Tibial artery (tissue), 4 donors: ENCODE data around the gene SLC9C1.

Source experiments
- DNase-seq, 2 donors: peaks; one replicate each; pipeline ENCODE4 v3.0.0-alpha.2; 2019
- H3K27ac ChIP-seq, 2 donors: fragments of 200-600 bp; sonication (generic) in 1 of 2; 1 replicate in 1 of 2; 2 replicates in 1 of 2; pipeline ENCODE4 v1.5.1; 2018 to 2019; ENCODE audit warnings: mild to moderate bottlenecking in 1 of 2
- H3K27me3 ChIP-seq, 2 donors: fragments of 200-600 bp; sonication (generic) in 1 of 2; one replicate each; pipeline versions ENCODE4 v1.5.1 to v1.6.0; 2016 to 2019
- H3K36me3 ChIP-seq, 3 donors: fragments of 200-600 bp; sonication (generic) in 2 of 3; one replicate each; pipeline ENCODE4 v1.5.1; 2016 to 2019; ENCODE audit warnings: mild to moderate bottlenecking in 2 of 3
- H3K4me1 ChIP-seq, 4 donors: fragments of 200-600 bp; sonication (generic) in 2 of 4; 1 replicate in 3 of 4; 2 replicates in 1 of 4; pipeline ENCODE4 v1.5.1; 2016 to 2019
- H3K4me3 ChIP-seq, 2 donors: fragments of 200-600 bp; sonication (generic) in 1 of 2; 1 replicate in 1 of 2; 2 replicates in 1 of 2; pipeline ENCODE4 v1.5.1; 2018 to 2019; ENCODE audit warnings: mild to moderate bottlenecking in 2 of 2
- H3K9me3 ChIP-seq, 3 donors: fragments of 200-600 bp; sonication (generic) in 1 of 3; one replicate each; pipeline ENCODE4 v1.5.1; 2016 to 2019
- intact Hi-C: fragments of 100-400 bp; cut with DNase I; formaldehyde crosslinking; loops from one replicate; pipeline ENCODE4 v1.15.0; 2023; ENCODE audit warnings: low total_unique reads
- TF ChIP-seq, protein P1 (sequence below), 2 experiments: fragments of 200-600 bp in 1 of 2; fragments of 450-650 bp in 1 of 2; IDR thresholded peaks; one replicate each; pipeline ENCODE4 v1.5.1; 2017 to 2019; ENCODE audit warnings: antibody characterized with exemption in 2 of 2, mild to moderate bottlenecking in 1 of 2, moderate library complexity in 1 of 2

Gene SLC9C1

DNA sequence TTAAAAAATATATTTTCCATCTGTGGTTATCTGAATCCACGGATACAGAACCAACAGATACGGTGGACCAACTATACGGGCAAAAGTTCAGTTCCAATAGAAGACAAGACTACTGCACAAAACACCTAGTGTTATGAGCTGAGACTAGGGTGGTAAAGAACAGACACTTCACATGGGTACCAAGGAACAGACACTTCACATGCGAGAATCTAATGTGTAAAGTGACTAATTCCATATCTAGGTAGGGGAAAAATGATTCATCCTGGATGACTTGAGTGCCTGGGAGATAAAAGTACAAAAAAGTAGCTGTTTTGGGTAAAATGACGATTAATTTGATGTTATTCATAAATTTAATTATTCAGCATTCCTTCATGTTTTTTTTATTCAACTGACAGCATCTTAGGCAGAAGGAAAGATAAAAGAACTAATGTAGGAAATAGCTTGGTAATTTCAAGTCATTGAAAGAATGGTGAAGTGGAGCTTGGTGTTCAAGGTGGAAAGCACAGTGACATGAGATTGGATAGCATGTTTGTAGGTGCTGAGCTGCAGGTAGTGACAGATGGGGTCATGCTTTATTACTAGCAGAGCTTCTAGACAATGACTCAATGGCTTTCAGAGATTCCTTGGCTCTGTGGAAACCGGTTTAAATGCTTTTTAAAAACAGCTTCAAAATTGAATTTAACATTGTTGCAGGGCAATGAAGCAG is 44.2 kb upstream of the SLC9C1 start:
- Histone ChIP-seq H3K4me1 (peaks cover 0 to 61% (median 23%) of the 10 kb centered on the region in 4 donors), H3K9me3 (no peaks in the 10 kb centered on the region), H3K4me3 (no peak overlapping the region), H3K36me3 (peaks cover 0 to 1% (median 0%) of the 10 kb centered on the region in 3 donors), H3K27ac (peak overlapping the region; percentile 36 to 48), H3K27me3 (no peaks in the 10 kb centered on the region)
- DNase-seq = no peak
- intact Hi-C loops = loop anchor here (10.0 kb wide), 1 partner anchor 77 kb away; no protein-coding TSS in a partner anchor
- TF ChIP-seq, protein P1, sequence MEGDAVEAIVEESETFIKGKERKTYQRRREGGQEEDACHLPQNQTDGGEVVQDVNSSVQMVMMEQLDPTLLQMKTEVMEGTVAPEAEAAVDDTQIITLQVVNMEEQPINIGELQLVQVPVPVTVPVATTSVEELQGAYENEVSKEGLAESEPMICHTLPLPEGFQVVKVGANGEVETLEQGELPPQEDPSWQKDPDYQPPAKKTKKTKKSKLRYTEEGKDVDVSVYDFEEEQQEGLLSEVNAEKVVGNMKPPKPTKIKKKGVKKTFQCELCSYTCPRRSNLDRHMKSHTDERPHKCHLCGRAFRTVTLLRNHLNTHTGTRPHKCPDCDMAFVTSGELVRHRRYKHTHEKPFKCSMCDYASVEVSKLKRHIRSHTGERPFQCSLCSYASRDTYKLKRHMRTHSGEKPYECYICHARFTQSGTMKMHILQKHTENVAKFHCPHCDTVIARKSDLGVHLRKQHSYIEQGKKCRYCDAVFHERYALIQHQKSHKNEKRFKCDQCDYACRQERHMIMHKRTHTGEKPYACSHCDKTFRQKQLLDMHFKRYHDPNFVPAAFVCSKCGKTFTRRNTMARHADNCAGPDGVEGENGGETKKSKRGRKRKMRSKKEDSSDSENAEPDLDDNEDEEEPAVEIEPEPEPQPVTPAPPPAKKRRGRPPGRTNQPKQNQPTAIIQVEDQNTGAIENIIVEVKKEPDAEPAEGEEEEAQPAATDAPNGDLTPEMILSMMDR (IDR thresholded peaks at IDR 0.05) = no peak

DNA sequence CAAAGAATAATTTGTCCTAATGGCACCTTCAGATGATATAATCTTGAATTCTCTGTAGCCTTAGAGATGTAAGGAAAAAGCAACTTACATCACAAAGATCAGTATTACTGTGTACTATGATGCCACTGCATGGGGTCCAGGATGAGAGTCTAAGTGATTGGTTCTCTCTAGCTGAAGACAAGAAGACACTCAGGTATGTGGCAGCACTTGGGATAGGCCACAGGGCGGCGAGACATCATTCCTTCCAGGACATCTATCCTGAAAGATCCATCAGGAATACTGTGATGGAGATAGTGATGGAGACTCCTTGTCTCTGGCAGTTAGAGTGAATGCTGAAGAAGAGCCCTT is 41.4 kb upstream of the SLC9C1 start:
- peak overlapping the region; percentile 86 to 92 for H3K27ac ChIP-seq
- TF ChIP-seq, protein P1 (IDR thresholded peaks at IDR 0.05) = no peak
- no peaks in the 10 kb centered on the region for H3K36me3 ChIP-seq
- H3K9me3 ChIP-seq = no peaks in the 10 kb centered on the region
- intact Hi-C loops = loop anchor here (10.0 kb wide), 1 partner anchor 79 kb away; no protein-coding TSS in a partner anchor
- no peaks in the 10 kb centered on the region for H3K27me3 ChIP-seq
- no peak for DNase-seq
- peaks cover 0 to 67% (median 21%) of the 10 kb centered on the region in 4 donors for H3K4me1 ChIP-seq
- no peak overlapping the region for H3K4me3 ChIP-seq

DNA sequence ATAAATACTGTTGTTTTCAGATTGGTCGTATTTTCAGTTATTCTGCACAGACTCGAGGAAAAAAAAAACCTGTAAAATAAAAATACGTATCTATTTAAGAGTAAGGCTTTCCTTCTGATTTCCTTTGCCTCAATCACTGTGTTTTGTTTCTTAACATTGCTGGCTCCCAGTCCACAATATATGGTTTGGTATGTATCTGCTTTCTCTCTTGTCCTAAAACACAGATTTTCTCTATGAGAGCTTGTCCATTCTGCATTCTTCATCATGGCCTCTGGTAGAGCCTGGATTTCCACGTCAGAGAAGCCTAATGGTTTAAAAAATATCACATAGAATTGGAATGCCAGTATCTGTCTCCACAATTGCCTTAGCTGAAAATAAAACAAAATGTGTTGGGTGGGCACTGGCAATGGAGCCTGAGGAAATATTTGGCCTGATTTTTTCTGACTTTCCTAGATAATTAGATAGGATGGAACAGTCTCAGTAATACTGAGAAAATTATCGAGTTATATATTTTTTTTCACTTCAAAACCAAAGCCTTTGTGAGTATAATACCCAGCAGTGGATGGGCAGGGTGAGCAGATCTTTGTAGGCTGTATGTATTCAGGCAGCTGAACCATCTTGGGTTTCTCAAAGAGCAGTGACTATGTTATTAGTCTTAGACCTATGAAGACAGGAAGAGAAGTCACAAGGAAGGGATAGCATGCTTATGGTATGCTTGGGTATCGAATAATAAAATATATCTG is 40.8 kb upstream of the SLC9C1 start:
- TF ChIP-seq, protein P1 (IDR thresholded peaks at IDR 0.05) = no peak
- no peaks in the 10 kb centered on the region for H3K36me3 ChIP-seq
- DNase-seq = no peak
- no peaks in the 10 kb centered on the region for H3K27me3 ChIP-seq
- H3K9me3 ChIP-seq = no peaks in the 10 kb centered on the region
- peak overlapping the region; percentile 66 to 78 for H3K4me3 ChIP-seq
- H3K27ac ChIP-seq = peak overlapping the region; percentile 86 to 92
- H3K4me1 ChIP-seq = peaks cover 0 to 61% (median 19%) of the 10 kb centered on the region in 4 donors
- intact Hi-C loops = loop anchor here (10.0 kb wide), 1 partner anchor 80 kb away; no protein-coding TSS in a partner anchor

DNA sequence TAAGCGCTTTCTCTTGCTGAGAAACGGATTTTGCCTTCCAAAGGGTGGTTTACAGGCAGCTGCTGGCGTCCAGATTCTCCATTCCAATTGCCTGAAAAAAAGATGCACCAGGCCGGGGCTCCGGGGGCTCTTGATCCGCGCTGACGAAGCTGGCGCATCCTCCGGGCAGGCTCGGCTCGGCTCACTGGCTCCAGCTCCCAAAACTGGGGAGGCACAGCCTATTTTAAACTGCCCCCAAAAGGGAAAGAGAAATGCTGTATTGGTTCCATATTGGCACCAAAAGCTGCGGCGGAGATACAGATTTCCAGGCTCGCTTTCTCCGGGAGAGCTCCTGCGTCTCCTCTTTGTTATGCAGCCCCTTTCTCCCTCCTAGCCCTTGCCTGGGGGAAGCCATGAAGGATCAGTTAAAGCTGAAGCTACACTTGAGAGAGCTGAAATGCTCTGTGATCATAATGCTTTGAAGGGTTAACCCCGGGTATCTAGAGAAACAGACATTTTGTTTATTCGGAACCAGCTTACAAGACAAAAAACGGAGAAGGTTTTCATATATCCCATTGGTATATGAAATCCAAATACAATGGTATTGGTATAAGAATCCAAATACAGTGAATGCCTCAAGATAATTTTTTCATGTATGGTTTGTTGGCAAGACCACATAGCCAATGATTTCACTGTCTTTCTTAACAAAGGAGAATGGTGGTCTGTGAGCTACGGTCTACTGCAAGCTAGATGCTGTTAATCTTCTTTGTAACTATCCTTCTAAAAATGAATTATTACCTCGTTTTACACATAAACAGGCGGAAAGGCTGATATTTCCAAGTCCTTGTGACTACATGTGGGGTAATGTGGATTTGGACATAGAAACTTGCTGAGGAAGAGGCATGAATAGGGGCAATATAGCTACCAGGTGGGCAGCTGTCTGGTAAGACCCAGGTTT is 39.6 kb upstream of the SLC9C1 start:
- TF ChIP-seq, protein P1 (IDR thresholded peaks at IDR 0.05) = no peak
- Histone ChIP-seq H3K4me1 (peaks cover 0 to 49% (median 14%) of the 10 kb centered on the region in 4 donors), H3K36me3 (no peaks in the 10 kb centered on the region), H3K9me3 (no peaks in the 10 kb centered on the region), H3K27me3 (no peaks in the 10 kb centered on the region), H3K27ac (peak overlapping the region; percentile 86 to 92), H3K4me3 (peak overlapping the region; percentile 66 to 78)
- intact Hi-C loops = loop anchor here (10.0 kb wide), 1 partner anchor 81 kb away; no protein-coding TSS in a partner anchor
- DNase-seq = peak; percentile 23 to 66

DNA sequence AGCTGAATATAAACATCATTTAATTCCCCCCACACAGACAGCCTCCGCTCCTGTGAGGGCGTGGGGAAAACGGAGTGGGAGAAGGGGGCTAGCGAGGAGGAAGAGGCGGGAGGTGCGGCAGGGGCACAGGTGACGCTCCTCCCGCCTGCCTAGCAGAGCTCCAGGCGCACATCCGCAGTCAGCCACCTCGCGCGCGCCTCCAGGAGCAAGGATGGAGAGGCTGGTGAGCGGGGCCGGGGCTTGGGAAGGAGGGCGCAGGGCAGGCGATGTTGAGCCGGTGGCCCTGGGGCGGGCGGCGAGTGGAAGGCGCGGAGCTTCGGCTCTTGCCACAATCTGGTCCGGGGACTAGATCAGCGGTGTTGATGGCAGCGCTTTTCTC is 39.0 kb upstream of the SLC9C1 start, which contains the start of gene CD200:
Gene CD200, plus strand, starts transcription at position 155 of the 379 bp plus-strand sequence. Its CDS starts 57 bp downstream, at position 212.
- peak; percentile 63 to 84 for DNase-seq
- Histone ChIP-seq H3K4me3 (peak within 1 kb of the TSS; percentile 66 to 78), H3K4me1 (peaks cover 0 to 43% (median 8%) of the 10 kb centered on the region in 4 donors), H3K36me3 (no peaks in the 10 kb centered on the region), H3K27ac (peak within 1 kb of the TSS; percentile 86 to 92), H3K9me3 (no peaks in the 10 kb centered on the region), H3K27me3 (no peaks in the 10 kb centered on the region)
- TF ChIP-seq, protein P1 (IDR thresholded peaks at IDR 0.05) = peak in 1 of 2 experiments; percentile 16
- intact Hi-C loops = loop anchor here (10.0 kb wide), 1 partner anchor 82 kb away; no protein-coding TSS in a partner anchor
